ENCODE data around the gene SERPINI1.

- TF ChIP-seq, protein P1, sequence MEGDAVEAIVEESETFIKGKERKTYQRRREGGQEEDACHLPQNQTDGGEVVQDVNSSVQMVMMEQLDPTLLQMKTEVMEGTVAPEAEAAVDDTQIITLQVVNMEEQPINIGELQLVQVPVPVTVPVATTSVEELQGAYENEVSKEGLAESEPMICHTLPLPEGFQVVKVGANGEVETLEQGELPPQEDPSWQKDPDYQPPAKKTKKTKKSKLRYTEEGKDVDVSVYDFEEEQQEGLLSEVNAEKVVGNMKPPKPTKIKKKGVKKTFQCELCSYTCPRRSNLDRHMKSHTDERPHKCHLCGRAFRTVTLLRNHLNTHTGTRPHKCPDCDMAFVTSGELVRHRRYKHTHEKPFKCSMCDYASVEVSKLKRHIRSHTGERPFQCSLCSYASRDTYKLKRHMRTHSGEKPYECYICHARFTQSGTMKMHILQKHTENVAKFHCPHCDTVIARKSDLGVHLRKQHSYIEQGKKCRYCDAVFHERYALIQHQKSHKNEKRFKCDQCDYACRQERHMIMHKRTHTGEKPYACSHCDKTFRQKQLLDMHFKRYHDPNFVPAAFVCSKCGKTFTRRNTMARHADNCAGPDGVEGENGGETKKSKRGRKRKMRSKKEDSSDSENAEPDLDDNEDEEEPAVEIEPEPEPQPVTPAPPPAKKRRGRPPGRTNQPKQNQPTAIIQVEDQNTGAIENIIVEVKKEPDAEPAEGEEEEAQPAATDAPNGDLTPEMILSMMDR (conservative IDR thresholded peaks at IDR 0.05; ENCODE audit: low read length) = no peak
- TF ChIP-seq EZH2phosphoT487 (IDR thresholded peaks at IDR 0.05; ENCODE audit: borderline replicate concordance) = no peak
These were observed 126.7 kb downstream of the SERPINI1 start for GRCh38 chr3:167862104-167862730.
